COLO668 (cell line): ENCODE measurements around the gene SEC63.
"Not testable (repeated sequence)": the region's sequence is repeated elsewhere in the genome, so short reads cannot be mapped to it uniquely, and the experiment has no call there.

Experiments
- DNase-seq: peaks from one replicate; lab custom pipeline; 2025; ENCODE audit not compliant: unreplicated experiment; lab: John Stamatoyannopoulos, UW

The SEC63 gene

GRCh38 chr6:107932580-107932979, 25.4 kb downstream of the SEC63 start:
- no peak for DNase-seq

GRCh38 chr6:107931894-107932293, 26.1 kb downstream of the SEC63 start:
- DNase-seq = peak; percentile 10

DNA sequence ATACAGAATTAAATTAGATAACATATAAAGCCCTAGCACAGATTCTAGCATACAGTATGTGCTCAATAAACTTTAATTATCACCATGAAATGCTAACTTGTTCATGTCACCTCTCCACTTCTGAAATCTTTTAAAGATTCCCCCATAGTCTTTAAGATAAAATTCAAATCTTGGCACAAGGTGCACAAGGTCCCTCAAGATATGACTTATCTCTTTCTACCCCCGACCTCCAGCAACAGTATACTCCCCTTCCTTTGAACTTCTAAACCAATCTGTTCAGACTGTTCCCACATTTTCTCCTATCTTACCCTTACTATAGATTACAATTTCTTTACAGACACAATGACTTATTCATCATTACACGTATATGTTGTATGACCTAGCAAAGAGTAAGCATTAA, 29.0 kb downstream of the SEC63 start:
- no peak for DNase-seq

DNA sequence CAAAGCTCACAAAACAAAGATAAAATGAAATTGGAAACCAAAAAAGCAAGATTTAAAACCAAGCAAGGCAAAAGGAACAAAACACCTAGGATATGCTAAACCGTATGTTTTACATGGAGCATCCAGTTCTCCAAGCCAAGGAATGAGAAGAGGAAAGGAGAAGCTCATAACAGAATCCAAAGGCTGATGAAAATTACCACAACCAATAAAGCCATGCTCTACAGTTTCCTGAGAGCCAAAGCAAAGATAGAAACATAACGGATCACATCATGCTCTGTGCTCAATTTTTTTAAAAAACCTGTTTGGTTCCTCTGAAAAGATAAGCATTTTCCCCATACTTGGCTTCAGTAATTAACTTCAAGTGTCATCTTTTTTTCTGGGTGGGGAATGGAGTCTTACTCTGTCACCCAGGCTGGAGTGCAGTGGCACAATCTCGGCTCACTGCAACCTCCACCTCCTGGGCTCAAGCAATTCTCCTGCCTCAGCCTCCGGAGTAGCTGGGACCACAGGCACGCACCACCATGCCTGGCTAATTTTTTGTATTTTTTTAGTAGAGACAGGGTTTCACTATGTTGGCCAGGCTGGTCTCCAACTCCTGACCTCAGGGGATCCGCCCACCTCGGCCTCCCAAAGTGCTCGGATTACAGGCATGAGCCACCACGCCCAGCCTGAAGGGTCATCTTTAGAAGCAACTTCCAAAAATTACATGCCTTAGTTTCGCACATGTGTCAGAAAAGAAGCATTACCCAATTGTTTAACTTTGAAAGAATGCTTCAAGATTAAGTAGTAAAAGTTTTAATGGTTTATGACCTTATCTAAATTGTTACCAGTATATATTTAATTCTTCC, 31.1 kb downstream of the SEC63 start:
- not testable (repeated sequence) for DNase-seq

DNA sequence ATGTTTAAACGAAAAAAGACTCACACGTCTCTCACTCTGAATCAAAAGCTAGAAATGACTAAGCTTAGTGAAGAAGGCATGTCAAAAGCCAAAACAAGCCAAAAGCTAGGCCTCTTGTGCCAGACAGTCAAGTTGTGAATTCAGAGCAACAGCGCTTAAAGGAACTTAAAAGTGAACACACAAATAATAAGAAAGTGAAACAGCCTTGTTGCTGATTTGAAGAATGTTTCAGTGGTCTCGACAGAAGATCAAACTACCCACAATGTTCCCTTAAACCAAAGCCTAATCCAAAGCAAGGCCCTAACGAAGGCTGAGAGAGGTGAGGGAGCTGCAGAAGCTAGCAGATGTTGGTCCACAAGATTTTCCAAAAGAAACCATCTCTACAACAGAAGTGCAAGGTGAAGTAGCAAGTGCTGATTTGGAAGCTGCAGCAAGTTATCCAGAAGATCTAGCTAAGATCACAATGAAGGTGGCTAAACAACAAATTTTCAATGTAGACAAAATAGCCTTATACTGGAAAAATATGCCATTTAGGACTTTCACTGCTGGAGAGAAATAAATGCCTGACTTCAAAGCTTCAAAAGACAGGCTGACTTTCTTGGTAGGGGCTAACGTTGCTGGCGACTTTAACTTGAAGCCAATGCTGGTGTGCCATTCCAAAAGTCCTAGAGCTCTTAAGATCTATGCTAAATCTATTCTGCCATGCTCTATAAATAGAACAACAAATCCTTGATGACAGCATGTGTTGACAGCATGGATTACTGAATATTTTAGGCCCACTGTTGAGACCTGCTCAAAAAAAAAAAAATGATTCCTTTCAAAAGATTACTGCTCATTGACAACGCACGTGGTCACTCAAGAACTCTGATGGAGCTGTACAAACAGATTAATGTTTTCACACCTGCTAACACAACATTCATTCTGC, 40.3 kb downstream of the SEC63 start:
- DNase-seq = no peak

DNA sequence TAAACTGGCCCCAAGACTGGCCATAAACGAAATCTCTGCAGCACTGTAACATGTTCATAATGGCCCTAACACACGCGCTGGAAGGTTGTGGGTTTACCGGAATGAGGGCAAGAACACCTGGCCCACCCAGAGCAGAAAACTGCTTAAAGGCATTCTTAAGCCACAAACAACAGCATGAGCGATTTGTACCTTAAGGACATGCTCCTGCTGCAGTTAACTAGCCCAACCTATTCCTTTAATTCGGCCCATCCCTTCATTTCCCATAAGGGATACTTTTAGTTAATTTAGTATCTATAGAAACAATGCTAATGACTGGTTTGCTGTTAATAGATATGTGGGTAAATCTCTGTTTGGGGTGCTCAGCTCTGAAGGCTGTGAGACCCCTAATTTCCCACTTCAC, 41.0 kb downstream of the SEC63 start:
- DNase-seq = not testable (repeated sequence)

- DNase-seq = no peak
Observed at GRCh38 chr6:107911692-107912091, 46.3 kb downstream of the SEC63 start.

DNA sequence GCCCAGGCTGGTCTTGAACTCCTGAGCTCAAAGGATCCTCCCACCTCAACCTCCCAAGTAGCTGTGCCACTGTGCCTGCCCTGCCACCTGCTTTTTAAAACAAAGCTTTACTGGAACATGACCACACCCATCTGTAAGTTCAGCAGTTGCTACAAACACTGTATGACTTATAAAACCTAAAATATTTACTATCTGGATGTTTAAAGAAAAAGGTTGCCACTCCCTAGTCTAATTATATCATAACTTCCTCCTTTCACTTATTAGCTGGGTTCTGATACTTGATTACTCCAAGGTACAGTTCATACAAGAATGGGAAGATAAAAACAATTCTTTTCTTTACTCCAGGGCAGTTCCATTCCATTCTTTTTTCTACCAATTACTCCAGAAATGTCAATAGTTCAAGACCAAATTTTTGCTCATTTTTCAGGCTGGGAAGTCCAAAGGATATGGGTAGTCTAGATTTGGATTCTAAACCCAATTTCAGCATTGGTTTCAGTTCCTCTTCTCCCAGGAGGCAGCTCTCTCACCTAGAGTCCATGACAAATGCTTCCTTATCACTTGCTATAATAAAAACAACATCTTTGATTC, 63.1 kb downstream of the SEC63 start:
- no peak for DNase-seq

DNA sequence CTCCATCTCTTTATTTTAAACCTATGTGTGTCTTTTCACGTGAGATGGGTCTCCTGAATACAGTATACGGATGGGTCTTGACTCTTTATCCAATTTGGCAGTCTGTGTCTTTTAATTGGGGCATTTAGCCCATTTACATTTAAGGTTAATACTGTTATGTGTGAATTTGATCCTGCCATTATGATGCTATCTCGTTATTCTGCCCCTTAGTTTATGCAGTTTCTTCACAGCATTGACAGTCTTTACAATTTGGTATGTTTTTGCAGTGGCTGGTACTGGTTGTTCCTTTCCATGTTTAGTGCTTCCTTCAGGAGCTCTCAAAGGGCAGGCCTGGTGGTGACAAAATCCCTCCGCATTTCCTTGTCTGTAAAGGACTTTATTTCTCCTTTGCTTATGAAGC, 67.6 kb downstream of the SEC63 start:
- not testable (repeated sequence) for DNase-seq

- DNase-seq = not testable (repeated sequence)
Observed at GRCh38 chr6:107885950-107886349, 72.1 kb downstream of the SEC63 start.

DNA sequence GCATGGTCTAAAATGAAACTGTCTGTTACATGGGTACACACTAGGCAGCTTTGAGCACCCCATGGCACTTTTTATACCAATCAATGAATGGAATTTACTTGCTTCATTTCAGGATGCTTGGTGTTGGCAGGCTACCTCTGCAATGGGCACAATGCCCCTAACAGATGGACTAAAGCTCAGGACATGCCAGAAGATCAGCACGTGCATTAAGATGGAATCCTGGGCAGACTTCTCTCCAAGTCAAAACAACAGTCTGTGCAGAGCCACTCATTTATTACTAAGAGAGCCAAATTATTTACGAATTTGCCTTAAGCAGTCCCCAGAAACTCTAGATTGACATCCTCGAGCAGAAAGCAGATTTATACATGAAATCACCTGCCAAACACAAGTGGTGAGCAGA, 78.1 kb downstream of the SEC63 start:
- DNase-seq = no peak

DNA sequence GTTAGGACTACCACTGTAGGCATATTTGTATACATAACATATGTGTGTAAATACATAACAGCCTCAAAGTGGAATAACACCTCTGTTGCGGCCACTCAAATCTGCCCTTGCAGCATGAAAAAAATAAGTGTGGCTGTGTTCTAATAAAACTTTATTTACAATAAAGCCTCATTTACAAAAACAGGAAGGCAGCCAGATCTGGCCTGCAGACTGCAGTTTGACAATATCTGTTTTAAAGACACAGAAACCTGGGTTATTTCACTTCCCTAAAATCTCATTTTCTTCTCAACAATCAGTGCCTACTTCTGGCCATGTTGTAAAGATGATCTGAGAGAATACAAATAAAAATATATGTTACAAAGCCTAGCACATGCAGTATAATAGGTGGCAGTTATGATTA, 80.0 kb downstream of the SEC63 start:
- no peak for DNase-seq

GRCh38 chr6:107871976-107872375, 86.0 kb downstream of the SEC63 start:
- no peak for DNase-seq

DNA sequence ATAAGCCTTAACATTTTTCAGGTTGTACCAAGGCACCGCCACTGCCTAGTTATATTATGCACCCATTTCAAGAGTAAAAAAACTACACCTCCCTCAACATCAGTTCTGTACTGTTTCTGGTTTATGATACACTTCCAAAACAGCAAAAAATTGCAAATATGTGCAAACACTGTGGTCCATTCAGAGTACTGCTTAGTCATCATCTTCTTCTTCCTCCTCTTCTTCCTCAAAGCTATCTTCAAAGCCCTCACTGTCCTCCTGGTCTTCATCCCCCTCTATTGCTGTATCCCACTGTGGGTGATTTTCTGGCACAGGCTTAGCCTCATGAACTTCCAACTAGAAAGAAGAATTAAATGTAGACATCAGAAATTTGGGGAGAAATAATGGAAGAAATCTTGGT, 86.5 kb downstream of the SEC63 start:
- not testable (repeated sequence) for DNase-seq

DNA sequence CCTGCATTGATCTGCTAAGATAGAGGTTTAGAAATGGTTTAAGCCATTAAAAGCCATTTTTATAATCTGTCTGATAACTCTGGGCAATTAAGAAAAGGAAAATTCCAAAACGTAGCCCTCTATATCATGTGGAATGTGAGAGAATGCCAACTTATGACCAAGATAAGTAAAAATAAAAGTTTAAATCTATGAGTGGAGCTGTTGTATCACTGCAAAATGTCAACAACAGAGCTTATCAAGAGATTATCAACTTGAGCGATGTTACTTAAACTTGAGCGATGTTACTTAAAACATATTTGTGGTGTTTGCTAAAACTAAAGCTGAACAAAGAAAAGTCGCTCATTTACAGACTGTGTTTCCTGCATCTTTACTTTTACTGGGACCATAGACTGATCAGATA, 87.0 kb downstream of the SEC63 start:
- DNase-seq = no peak

GRCh38 chr6:107870381-107870780, 87.6 kb downstream of the SEC63 start:
- DNase-seq = no peak

DNA sequence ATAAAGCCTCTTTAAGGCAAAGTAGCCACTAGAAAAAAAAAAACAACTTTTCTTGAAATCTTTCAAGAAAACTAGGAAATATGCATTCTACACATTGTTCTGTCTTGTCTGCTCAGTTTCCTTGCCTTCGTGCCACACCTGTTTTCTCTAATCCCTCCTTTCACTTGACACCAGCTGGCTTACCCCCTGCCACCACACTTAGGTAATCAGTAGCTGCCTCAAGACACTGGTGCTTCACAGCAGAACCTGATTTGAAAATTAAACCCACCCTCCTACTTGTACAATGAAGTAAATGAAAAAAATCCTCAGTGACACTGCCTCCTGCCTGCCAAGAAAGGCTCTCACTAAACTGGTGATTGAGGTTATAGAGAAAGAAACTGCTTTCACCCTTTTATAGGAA, 88.1 kb downstream of the SEC63 start:
- DNase-seq = no peak

DNA sequence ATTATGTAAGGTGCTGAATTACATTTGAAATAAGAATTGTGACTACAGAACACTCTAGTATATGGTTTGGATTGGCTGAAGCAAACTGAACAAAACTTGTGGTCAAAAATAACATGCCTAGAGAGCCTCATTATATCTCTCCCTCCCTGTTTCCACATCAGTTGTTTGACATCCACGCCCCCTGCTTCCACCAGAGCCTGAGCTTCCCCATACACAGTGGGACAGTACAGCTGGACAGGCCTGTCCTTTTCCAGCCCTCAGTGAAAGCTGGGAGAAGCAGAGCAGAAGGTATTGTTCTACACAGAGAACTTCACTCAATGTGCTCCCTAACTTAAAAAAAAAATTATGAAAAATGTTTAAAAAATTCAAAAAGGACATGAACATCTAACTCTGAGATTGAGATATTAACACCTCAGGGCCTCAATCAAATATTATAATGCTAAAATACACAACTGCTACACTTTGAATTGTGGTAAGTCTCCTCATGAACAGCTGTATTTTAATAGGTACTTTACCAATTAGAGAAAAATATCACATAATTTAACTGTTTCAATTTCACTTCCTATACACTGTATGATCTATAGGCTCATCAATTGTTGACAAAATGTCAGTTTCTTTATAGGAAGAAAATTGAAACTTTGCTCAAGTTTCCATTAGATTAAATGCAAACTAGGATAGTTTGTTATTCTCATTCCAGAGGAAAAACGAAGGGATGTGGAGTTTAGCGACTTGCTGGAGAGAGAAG, 89.0 kb downstream of the SEC63 start:
- no peak for DNase-seq

DNA sequence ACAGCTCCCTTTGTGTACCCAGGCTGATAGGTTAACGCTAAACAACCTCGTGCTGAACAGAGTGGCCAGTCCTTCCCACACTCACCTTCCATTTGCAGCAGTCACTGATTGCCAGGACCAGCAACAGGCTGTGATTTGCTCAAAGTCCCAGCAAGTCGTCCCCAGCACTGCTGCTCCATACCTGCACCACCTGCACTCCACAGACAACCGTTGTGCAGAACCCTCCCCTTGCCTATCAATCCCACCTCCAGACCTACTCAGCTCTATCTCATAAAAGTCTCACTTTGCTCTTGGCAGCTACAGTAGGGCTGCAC, 90.7 kb downstream of the SEC63 start:
- no peak for DNase-seq

DNA sequence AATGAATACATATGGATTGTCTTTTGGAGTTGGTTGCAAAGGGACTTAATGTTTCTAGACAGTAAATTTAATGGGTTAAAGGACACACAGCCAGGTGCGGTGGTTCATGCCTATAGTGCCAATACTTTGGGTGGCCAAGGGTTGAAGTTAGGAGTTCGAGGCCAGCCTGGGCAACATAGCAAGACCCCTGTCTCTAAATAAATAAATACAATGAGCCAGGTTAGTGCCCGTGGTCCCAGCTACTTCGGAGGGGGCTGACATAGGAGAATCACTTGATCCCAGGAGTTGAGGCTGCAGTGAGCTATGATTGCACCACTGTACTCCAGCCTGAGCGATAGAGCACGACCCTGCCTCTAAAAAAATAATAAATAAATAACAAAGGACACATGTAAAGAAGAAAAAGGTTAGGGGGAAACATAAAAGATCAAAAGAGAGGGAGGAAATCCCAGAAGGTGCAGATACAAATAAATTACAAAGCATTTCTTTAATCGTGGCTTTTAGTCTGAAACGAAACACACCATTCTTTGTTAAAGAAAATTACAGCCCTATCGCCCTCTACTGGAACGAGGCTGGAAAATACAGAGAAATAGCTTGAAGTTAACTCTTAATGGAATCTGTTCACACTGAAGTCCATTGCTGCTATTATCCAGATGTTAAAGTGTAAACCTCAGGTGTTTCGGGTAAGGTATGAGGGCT, 91.3 kb downstream of the SEC63 start:
- no peak for DNase-seq
